IPS-18a (cell line): ENCODE results near the gene MAGI3.

ENCODE experiments used
- H3K27ac ChIP-seq: one replicate; pipeline ENCODE4 v1.5.1; 2013; ENCODE audit warnings: low read length
- H3K27me3 ChIP-seq: one replicate; pipeline ENCODE4 v1.6.1; 2013; ENCODE audit warnings: mild to moderate bottlenecking, low read length; ENCODE audit not compliant: control insufficient read depth, insufficient read depth
- H3K36me3 ChIP-seq: one replicate; pipeline ENCODE4 v1.6.1; 2013; ENCODE audit warnings: low read depth, low read length; ENCODE audit not compliant: control insufficient read depth
- H3K4me1 ChIP-seq: one replicate; pipeline ENCODE4 v1.6.1; 2013; ENCODE audit warnings: low read depth, low read length; ENCODE audit not compliant: control insufficient read depth
- H3K4me3 ChIP-seq: one replicate; pipeline ENCODE4 v1.5.1; 2013; ENCODE audit warnings: low read length
- H3K9ac ChIP-seq: one replicate; pipeline ENCODE4 v1.6.1; 2013; ENCODE audit warnings: mild to moderate bottlenecking, low read length, moderate library complexity
- H3K9me3 ChIP-seq: one replicate; pipeline ENCODE4 v1.6.1; 2013; ENCODE audit warnings: low read depth, low read length; ENCODE audit not compliant: control insufficient read depth

MAGI3 gene

DNA sequence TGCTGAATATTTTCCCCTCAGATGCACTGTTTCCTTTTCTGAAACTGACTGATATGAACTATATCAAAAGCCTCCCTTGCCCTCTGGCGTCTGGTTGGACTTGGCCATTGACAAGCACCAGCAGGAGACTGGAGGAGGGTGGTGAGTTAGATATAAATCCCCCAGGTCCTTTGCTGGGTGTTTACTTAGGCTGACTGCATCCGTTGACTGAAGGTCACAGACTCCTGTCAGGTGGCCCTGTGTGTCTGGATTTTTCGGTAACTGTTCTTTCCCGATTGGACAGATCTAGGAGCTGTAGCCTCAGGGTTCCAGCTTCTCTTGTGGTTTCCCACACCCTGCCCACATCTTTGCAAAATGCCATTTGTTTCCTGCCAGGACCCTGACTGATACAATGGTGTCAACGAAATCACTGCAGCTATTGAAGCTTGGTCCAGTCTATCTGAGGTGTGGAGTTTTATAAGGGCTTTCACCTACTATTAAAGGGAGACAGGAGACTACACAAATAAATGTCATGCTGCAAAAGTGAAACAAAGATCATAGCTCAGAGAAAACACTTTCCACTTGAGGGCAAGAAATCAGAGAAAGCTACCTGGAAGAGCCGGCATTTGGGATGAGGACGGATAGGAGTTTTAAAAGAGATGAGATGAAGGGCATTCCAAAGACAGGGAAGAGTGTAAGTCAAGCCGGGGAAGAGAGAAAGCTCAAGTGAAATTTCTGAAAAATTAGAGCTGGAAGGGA, 1.5 kb upstream of the MAGI3 start:
- no peaks in the 10 kb centered on the region for H3K36me3 ChIP-seq
- H3K27me3 ChIP-seq = peaks cover 27% of the 10 kb centered on the region
- H3K27ac ChIP-seq = no peak overlapping the region
- peak overlapping the region; percentile 75 for H3K4me3 ChIP-seq
- H3K4me1 ChIP-seq = peaks cover 19% of the 10 kb centered on the region
- H3K9me3 ChIP-seq = no peaks in the 10 kb centered on the region
- no peak overlapping the region for H3K9ac ChIP-seq

DNA sequence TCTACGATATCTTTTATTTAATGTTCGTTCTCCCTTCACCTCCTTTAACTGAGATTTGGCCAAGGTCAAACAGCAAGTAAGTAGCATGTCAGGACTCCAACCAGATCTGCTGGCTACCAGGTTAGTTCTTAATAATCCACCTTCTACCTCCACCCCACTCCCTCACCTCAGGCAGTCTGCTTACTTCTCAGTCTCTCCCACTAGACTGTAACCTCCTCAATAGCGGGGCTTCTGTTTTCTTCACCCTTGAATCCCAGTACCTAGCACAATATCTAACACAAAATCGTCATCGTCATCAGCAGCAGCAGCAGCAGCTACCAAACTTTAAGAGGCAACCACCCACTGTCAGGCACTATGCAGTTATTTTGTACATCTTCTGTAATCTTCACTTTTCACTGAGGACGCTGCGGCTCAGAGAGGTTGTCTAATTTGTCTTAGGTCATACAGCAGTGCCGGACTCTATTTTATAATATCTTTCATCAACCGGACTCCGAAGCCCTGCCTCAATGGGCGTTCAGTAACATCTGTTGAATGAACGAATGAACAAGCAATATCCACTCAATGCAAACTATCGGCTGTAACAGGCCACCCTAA, 859 bp upstream of the MAGI3 start:
- no peak overlapping the region for H3K27ac ChIP-seq
- no peaks in the 10 kb centered on the region for H3K36me3 ChIP-seq
- peaks cover 27% of the 10 kb centered on the region for H3K27me3 ChIP-seq
- no peaks in the 10 kb centered on the region for H3K9me3 ChIP-seq
- peak overlapping the region; percentile 75 for H3K4me3 ChIP-seq
- peaks cover 19% of the 10 kb centered on the region for H3K4me1 ChIP-seq
- peak overlapping the region; percentile 52 for H3K9ac ChIP-seq

DNA sequence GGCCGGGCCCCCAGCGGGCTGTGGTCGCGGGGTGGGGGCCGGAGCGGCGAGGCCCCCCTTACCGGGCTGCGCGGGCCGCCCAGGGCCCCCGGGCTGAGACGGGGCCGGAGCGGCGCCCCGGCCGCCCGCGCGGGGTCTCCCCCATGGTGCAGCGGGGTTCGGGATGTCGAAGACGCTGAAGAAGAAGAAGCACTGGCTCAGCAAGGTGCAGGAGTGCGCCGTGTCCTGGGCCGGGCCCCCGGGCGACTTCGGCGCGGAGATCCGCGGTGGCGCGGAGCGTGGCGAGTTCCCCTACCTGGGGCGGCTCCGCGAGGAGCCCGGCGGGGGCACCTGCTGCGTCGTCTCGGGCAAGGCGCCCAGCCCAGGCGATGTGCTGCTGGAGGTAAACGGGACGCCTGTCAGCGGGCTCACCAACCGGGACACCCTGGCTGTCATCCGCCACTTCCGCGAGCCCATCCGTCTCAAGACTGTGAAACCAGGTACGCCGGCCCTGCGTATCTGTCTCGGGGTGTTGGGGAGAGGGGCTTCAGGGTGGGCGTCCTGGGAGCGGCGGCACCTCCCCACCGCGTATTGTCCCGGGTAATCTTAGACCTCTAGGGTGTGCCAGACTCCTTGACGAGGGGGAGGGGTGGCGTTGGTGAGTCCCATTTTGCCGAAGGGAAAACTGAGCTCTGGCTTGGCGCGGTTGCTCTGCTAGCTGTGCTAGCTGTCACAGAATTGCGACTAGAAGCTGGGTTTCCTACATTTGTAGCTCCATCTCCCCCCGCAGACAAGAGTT, 745 bp downstream of the MAGI3 start:
- Histone ChIP-seq H3K27ac (no peak overlapping the region), H3K9ac (peak overlapping the region; percentile 70), H3K4me3 (peak overlapping the region; percentile 72), H3K4me1 (peaks cover 19% of the 10 kb centered on the region), H3K9me3 (no peaks in the 10 kb centered on the region), H3K27me3 (peaks cover 27% of the 10 kb centered on the region), H3K36me3 (no peaks in the 10 kb centered on the region)

DNA sequence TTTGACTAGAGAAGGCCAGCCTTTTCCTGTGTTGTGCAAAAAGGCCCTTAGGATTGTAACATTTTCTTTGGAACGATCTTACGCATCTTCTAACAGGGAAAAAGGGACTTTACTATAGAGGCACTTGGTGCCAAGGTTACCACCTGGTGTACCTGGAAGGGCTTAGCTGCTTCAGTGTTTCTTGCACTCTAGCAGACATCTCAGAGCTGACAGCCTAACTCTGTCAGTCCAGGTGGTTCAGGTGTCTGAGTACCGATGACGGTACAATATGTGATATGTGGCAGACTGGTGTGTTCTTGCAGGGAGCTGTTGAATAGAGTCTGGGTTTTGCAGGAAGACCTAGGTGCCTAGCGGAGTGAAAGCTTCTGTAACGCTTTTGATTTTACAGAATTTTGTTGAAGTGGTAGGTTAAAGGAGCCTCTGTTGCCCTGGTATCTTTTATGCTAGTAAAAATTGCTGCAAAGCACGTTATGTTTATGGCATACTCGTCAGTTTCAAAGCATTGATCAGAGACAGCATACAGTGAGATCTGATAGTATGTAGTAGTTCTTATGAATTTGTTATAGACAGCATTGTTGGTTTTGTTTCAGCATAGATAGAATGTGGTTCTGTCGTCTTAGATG, 1.4 kb downstream of the MAGI3 start:
- Histone ChIP-seq H3K27me3 (peaks cover 27% of the 10 kb centered on the region), H3K27ac (no peak overlapping the region), H3K9ac (no peak overlapping the region), H3K4me3 (peak overlapping the region; percentile 72), H3K9me3 (no peaks in the 10 kb centered on the region), H3K36me3 (no peaks in the 10 kb centered on the region), H3K4me1 (peaks cover 19% of the 10 kb centered on the region)

DNA sequence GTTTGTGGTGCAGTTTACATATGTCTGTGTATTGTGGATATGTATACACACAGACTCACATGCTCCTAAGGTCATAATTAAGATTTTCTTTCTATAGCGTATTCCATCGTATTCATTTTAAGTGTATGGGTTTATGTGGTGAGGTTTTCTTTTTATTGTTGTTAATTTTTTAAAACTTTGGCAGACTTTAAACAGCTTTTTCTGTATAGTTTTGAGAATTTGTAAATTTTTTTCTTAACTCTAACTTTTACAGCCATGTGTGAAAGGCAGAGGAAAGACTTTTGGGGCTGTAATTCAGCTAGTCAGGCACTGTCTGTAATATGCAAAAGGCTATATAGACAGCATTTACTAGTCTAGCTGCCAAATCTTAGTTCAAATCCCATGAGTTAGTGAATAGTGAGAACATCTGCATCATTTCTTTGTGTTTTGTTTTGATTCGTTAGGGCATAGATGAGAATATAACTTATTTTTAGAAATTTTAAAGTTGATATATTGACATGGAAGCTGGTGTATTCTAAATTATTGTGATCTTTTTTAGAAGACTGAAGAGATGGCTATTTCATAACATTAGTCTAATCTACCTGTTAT, 2.3 kb downstream of the MAGI3 start:
- H3K4me1 ChIP-seq = peaks cover 19% of the 10 kb centered on the region
- H3K36me3 ChIP-seq = no peaks in the 10 kb centered on the region
- no peak overlapping the region for H3K27ac ChIP-seq
- H3K9me3 ChIP-seq = no peaks in the 10 kb centered on the region
- H3K4me3 ChIP-seq = no peak overlapping the region
- peaks cover 27% of the 10 kb centered on the region for H3K27me3 ChIP-seq
- H3K9ac ChIP-seq = no peak overlapping the region

DNA sequence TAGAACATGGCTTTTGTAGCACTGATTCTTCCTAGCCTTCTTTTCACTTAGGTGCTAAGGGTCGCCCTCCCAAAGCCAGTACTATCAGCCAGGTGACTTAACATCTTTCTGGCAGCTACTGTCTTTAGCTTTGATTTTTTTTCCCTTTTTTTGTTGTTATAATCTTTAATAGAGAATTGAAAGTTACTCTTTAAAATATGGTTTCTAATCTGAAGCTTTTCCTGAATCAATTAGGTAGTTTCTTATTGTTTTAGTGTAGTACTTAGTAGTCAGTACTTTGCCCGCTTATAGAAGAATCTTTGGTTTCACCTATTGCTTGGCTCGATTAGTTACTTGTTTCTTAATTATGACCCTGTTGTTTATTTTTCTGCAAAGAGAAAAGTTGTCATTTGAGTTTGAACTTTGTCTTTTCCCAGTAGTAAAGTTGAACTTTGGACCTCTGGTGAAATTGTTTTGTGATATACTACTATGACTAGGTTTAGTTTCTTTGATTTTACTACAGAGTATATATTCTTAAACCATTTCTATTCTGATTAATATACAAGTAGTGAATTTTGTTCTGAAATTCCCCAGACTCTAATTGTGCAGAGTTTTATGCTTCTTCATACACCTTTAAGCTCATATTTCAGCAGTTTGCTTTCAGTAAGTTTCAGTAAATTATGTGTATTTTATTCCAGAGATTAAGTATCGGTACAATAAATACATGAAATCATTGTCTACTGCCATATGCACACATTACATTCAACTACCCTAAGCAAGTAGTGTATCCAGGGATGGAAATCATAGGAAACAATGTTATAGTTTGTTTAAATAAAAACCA, 3.9 kb downstream of the MAGI3 start:
- peaks cover 8% of the 10 kb centered on the region for H3K4me1 ChIP-seq
- no peaks in the 10 kb centered on the region for H3K36me3 ChIP-seq
- H3K27me3 ChIP-seq = peaks cover 16% of the 10 kb centered on the region
- H3K27ac ChIP-seq = no peak overlapping the region
- no peak overlapping the region for H3K4me3 ChIP-seq
- no peaks in the 10 kb centered on the region for H3K9me3 ChIP-seq
- H3K9ac ChIP-seq = no peak overlapping the region

DNA sequence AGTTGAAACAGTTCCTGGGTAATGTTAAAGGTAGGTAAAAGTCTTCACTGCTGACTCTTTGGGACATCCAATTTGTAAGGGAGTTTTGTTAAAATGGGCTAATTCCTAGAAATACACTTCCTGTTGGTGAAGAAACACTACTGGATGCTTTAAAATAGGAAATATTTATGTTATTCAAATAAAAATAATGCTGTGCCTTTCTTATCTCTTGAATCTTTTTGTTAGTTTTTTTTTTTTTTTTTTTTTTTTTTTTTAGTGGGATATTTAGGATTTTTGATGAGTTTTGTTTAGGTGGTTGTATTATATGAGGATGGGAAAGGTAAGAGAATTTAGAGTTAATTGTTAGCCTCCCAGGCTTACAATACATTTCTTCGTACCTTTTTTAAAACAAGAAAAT, 4.5 kb downstream of the MAGI3 start:
- H3K4me1 ChIP-seq = peaks cover 5% of the 10 kb centered on the region
- no peak overlapping the region for H3K9ac ChIP-seq
- H3K9me3 ChIP-seq = no peaks in the 10 kb centered on the region
- no peaks in the 10 kb centered on the region for H3K36me3 ChIP-seq
- no peak overlapping the region for H3K4me3 ChIP-seq
- H3K27ac ChIP-seq = no peak overlapping the region
- peaks cover 16% of the 10 kb centered on the region for H3K27me3 ChIP-seq

DNA sequence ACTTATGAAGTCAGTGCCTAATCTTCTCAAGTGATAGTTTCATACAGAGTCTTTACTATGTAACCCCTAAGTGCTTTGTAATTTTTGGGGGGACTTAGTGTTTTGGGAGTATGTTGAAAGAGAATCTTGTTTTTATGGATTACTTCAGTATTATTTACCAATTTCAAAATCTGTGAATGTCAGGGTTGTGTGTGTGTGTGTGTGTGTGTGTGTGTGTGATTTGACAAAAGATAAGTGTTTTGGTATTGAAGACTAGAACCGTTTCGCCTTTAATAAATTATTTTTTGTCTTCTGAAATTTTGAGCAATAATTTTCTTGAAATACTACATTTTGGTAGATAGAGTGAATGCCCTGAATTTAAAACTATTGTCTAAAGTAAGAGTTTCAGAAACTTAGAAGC, 5.8 kb downstream of the MAGI3 start:
- peaks cover 5% of the 10 kb centered on the region for H3K4me1 ChIP-seq
- no peaks in the 10 kb centered on the region for H3K36me3 ChIP-seq
- peaks cover 16% of the 10 kb centered on the region for H3K27me3 ChIP-seq
- H3K9ac ChIP-seq = no peak overlapping the region
- H3K27ac ChIP-seq = no peak overlapping the region
- no peaks in the 10 kb centered on the region for H3K9me3 ChIP-seq
- H3K4me3 ChIP-seq = no peak overlapping the region

DNA sequence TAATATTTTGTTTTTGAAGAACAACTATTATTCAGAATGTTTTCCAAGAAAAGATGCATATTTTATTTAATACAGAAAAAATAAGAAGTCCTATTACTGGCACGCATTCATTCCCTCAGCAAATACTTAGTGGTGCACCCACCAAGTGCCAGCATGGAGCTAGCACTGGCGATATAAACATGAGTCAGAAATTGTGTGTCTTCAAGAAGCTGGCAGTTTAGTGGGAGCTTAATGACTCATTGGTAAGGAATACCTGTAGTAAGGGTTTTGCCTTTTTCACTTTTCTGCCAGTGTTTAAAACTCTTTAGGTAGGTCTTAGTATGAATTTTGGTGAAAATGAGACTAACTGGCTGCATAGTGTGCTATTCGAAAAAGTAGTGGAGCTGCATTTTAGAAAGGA, 6.3 kb downstream of the MAGI3 start:
- peaks cover 12% of the 10 kb centered on the region for H3K27me3 ChIP-seq
- H3K9ac ChIP-seq = no peak overlapping the region
- H3K36me3 ChIP-seq = no peaks in the 10 kb centered on the region
- H3K9me3 ChIP-seq = no peaks in the 10 kb centered on the region
- no peak overlapping the region for H3K4me3 ChIP-seq
- no peak overlapping the region for H3K27ac ChIP-seq
- peaks cover 2% of the 10 kb centered on the region for H3K4me1 ChIP-seq

DNA sequence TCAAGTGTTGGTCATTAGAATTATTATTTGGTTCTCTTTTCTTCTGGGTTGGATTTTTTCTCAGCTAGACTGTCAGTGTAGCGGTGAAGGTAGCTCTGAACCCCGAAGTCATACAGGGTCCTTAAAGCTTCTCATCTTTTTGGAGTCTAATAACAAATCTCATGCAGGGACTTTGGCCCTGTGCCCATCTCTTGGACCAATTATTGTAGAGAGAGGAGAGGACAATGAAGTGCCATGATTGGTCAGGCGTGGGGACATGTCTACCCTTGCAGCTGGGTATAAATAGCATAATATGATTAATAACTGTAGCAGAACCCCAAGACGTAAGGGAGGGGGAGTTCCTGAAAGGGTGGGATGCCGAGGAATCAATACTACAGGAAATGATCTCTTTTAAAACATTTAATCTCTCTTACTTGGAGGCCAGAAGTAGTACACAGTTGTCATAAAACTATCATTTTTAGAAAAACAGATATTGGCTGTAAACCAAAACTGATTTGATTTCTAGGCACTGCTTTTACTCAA, 8.8 kb downstream of the MAGI3 start:
- no peaks in the 10 kb centered on the region for H3K9me3 ChIP-seq
- H3K4me1 ChIP-seq = no peaks in the 10 kb centered on the region
- no peak overlapping the region for H3K9ac ChIP-seq
- H3K36me3 ChIP-seq = no peaks in the 10 kb centered on the region
- H3K4me3 ChIP-seq = no peak overlapping the region
- H3K27ac ChIP-seq = no peak overlapping the region
- H3K27me3 ChIP-seq = no peaks in the 10 kb centered on the region
